GM13977 (cell line): ENCODE results near the gene TGFBRAP1.

Source experiments
- DNase-seq: peaks from one replicate; pipeline ENCODE4 v3.0.0; 2012; ENCODE audit warnings: low spot score
- in situ Hi-C: fragments of 300-500 bp; cut with MboI; formaldehyde crosslinking; loops from one replicate; pipeline ENCODE4 v1.12.0; 2022; ENCODE audit warnings: low sequenced_read_pairs, low pct_unique_long_range_greater_than_20kb, mixed read lengths, inconsistent platforms; ENCODE audit not compliant: unreplicated experiment
- TF ChIP-seq, protein P1 (sequence below): IDR thresholded peaks from 2 replicates; pipeline ENCODE4 v1.5.1; 2012; ENCODE audit warnings: mild to moderate bottlenecking, control low read depth; ENCODE audit not compliant: insufficient read depth; ENCODE audit errors: extremely low read depth, missing control alignments

The TGFBRAP1 gene

GRCh38 chr2:105317937-105318336 is 11.6 kb downstream of the TGFBRAP1 start:
- DNase-seq, result no peak
- TF ChIP-seq, protein P1, sequence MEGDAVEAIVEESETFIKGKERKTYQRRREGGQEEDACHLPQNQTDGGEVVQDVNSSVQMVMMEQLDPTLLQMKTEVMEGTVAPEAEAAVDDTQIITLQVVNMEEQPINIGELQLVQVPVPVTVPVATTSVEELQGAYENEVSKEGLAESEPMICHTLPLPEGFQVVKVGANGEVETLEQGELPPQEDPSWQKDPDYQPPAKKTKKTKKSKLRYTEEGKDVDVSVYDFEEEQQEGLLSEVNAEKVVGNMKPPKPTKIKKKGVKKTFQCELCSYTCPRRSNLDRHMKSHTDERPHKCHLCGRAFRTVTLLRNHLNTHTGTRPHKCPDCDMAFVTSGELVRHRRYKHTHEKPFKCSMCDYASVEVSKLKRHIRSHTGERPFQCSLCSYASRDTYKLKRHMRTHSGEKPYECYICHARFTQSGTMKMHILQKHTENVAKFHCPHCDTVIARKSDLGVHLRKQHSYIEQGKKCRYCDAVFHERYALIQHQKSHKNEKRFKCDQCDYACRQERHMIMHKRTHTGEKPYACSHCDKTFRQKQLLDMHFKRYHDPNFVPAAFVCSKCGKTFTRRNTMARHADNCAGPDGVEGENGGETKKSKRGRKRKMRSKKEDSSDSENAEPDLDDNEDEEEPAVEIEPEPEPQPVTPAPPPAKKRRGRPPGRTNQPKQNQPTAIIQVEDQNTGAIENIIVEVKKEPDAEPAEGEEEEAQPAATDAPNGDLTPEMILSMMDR, result no peak
- in situ Hi-C loops, result no loop called here

DNA sequence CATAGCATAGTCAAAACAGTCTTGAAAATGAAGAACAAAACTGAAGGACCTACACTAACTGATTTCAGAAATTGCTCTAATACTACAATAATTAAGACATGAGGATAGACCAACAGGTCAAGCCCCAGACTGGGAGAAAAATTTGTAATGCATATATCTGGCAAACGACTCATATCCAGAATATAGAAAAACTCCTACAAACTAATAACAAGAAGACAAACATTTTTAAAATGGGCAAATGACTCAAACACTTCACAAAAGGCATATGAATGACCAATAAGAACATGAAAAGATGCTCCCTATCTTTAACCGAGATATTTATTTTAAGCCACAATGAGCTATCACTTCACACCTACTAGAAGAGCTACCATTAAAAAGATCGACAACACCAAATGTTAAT is 14.2 kb downstream of the TGFBRAP1 start:
- TF ChIP-seq, protein P1, result no peak
- in situ Hi-C loops, result no loop called here

DNA sequence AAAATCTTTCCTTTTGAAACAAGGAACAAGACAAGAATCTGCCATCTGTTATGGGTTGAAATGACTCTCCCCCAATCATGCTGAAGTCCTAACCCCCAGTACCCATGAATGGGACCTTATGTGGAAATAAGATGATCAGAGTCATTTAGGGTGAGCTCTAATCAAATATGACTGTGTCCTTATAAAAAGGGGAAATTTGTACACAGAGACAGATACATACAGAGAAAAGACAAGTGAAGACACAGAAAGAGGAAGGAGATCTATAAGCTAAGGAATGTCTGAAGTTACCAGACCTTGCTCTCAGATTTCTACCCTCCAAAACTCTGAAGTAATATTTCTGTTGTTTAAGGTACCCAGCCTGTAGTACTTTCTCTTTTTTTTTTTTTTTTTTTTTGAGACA is 15.7 kb downstream of the TGFBRAP1 start:
- in situ Hi-C loops, result no loop called here
- DNase-seq, result no peak
- TF ChIP-seq, protein P1, result no peak

More for the DNA sequence above, 14.2 kb downstream of the TGFBRAP1 start:
- peak; percentile 38 for DNase-seq

GRCh38 chr2:105309147-105309545 is 20.4 kb downstream of the TGFBRAP1 start:
- in situ Hi-C loops, result no loop called here
- DNase-seq, result no peak
- TF ChIP-seq, protein P1, result no peak

- in situ Hi-C loops, result no loop called here
- TF ChIP-seq, protein P1, result no peak
- DNase-seq, result no peak
Observed at GRCh38 chr2:105308382-105309146, 21.0 kb downstream of the TGFBRAP1 start.

- in situ Hi-C loops, result no loop called here
- TF ChIP-seq, protein P1, result no peak
- DNase-seq, result no peak
Observed at GRCh38 chr2:105307962-105308361, 21.6 kb downstream of the TGFBRAP1 start.
